AG04449 (cell line): Measurements from ENCODE around the gene RPL4.

Experiments used
- CTCF ChIA-PET: fragments of 350-600 bp; formaldehyde crosslinking; extraction: SDS; loops from one replicate; lab custom pipeline; 2021; ENCODE audit warnings: antibody characterized with exemption; lab: Yijun Ruan, JAX
- POLR2A ChIA-PET: fragments of 400-600, 350-600 bp; formaldehyde crosslinking; extraction: SDS; loops from one replicate; lab custom pipeline; 2020; ENCODE audit warnings: antibody characterized with exemption, inconsistent platforms; lab: Yijun Ruan, JAX
- DNase-seq: peaks from one replicate; pipeline ENCODE4 v3.0.0-alpha.2; 2010; ENCODE audit warnings: low read depth, low spot score
- H3K4me3 ChIP-seq: 2 replicates; pipeline ENCODE4 v1.5.1; 2011; ENCODE audit warnings: low read depth, mild to moderate bottlenecking, control low read depth, low read length
- TF ChIP-seq, protein P1 (sequence below): IDR thresholded peaks from one replicate; pipeline ENCODE4 v1.5.1; 2011; ENCODE audit warnings: mild to moderate bottlenecking, moderate library complexity, low read length, control low read depth, inconsistent platforms; ENCODE audit not compliant: insufficient read depth; ENCODE audit errors: missing control alignments

RPL4 gene

DNA sequence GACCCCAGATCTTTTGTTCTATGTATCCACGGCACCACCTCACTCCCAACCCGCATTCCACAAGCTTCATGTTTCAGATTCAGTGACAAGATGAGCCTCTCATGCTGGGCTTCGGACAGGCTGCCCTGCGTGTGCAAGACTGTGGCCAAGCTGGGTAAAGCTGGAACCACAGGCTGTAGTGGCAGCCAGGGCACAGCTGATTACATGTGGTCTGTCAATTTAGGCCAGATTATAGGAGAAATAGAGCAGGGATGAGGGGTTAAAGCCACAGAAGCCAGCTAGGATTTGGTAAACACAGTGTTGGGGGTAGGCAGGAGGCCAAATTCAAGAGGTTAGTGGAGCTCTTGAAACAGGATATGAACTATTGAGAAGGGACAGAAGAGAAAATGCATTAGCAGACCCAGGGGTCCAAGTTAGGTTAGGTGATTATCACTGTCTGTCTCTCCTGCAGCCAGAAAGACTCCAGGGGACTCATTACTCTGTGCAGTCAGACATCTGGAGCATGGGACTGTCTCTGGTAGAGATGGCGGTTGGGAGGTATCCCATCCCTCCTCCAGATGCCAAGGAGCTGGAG is 20.0 kb downstream of the RPL4 start:
- no peak overlapping the region for H3K4me3 ChIP-seq
- POLR2A ChIA-PET = no interaction called here
- no peak for DNase-seq
- CTCF ChIA-PET = interaction anchor here (0.8 to 2.1 kb wide), 2 partner anchors 14 to 97 kb away, joined by 3 to 15 read pairs; partner anchors contain the start of gene SNAPC5
- TF ChIP-seq, protein P1, sequence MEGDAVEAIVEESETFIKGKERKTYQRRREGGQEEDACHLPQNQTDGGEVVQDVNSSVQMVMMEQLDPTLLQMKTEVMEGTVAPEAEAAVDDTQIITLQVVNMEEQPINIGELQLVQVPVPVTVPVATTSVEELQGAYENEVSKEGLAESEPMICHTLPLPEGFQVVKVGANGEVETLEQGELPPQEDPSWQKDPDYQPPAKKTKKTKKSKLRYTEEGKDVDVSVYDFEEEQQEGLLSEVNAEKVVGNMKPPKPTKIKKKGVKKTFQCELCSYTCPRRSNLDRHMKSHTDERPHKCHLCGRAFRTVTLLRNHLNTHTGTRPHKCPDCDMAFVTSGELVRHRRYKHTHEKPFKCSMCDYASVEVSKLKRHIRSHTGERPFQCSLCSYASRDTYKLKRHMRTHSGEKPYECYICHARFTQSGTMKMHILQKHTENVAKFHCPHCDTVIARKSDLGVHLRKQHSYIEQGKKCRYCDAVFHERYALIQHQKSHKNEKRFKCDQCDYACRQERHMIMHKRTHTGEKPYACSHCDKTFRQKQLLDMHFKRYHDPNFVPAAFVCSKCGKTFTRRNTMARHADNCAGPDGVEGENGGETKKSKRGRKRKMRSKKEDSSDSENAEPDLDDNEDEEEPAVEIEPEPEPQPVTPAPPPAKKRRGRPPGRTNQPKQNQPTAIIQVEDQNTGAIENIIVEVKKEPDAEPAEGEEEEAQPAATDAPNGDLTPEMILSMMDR = no peak

DNA sequence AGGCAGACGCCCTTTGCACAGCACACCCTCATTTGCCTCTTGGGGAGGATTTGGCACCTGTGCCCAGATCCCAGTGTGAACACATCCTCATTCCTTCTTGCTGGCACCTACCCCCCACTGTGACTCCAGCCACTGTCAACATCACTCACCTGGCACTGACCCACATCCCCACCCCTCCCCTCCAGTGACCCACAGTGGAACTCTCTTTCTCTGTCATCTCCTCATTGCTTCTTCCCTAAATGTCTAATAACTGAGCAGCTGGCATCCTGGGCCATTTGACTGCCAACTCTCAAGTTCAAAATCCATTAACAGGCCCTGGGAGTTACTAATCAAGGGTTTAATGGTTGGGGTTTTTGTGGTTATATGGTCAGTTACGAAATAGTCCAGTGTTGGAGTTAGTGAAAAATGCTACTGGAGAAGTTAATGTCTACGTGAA is 21.5 kb downstream of the RPL4 start:
- TF ChIP-seq, protein P1 = no peak
- DNase-seq = peak; percentile 55
- CTCF ChIA-PET = no interaction called here
- H3K4me3 ChIP-seq = no peak overlapping the region
- POLR2A ChIA-PET = no interaction called here

DNA sequence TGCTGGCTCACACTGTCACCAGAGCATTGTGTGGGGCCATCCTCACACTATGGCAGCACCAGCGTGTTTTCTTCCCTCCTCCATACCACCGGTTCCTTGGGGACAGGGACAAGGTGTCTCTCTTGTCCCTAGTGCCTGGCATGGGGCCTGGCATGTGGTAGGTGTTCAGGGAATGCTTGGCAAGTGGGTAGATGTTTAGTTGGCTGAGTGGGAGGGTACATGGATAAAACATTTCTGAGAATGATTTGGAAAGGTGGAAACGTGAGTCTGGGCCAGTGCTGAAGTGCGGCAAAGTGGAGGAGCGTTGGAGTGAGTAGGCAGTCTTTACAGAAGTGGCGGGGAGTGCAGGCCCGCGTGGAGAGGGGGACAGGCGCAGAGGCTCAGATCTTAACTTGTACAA is 22.1 kb downstream of the RPL4 start:
- POLR2A ChIA-PET = no interaction called here
- TF ChIP-seq, protein P1 = no peak
- no peak for DNase-seq
- CTCF ChIA-PET = interaction anchor here (2.2 kb wide), 1 partner anchor 15 kb away, joined by 18 read pairs; the partner anchor contains the start of gene SNAPC5
- no peak overlapping the region for H3K4me3 ChIP-seq

DNA sequence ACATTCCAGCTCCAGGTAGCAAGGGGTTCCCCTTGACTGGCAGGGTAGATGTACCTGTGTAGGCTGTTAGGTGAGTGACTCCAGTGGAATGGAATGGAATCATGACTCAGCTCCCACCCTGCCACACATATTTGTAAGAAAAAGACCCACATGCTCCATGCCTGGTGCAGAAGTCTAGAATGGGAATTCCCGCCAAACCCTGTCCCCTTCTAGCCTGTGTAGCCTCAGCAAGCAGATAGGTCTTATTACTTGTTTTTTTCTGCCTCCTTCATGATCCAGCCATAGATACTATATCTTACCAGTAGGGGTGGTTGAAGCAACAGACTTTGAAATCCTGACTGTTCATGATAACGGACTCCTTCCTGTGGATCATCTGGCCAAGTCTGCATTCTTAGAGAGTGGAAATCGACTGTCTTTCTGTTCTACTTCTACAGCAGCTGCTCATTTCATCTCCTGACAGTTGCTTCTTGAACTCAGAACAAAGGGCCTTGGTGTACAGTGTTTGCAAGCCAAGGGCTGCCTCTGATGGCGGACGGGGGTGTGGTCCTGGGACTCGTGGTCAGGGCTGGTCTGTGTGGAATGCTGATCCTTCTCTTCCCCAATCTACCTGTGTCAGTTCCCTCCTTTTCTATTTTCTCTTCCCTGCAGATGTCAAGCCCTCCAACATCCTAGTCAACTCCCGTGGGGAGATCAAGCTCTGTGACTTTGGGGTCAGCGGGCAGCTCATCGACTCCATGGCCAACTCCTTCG is 23.4 kb downstream of the RPL4 start:
- ChIA-PET POLR2A (no interaction called here), CTCF (interaction anchor here (1.4 to 2.2 kb wide), 2 partner anchors 11 to 17 kb away, joined by 4 to 18 read pairs; partner anchors contain the start of gene SNAPC5)
- no peak overlapping the region for H3K4me3 ChIP-seq
- no peak for DNase-seq
- TF ChIP-seq, protein P1 = no peak

DNA sequence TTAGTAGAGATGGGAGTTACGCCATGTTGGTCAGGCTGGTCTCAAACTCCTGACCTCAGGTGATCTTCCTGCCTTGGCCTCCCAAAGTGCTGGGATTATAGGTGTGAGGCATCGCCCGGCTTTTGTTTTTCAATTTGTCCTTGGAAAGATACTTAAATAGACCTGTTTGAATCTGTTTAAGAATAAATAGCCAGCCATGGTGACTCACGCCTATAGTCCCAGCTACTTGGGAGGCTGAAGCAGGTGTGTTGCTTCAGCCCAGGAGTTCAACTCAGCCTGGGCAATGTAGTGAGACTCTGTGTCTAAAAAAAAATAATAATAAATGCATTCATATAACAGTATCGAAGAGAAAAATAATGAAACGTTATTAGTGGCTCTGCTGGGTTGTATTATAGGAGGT is 24.4 kb downstream of the RPL4 start:
- no peak overlapping the region for H3K4me3 ChIP-seq
- no peak for DNase-seq
- TF ChIP-seq, protein P1 = no peak
- ChIA-PET CTCF (interaction anchor here (2.2 kb wide), 1 partner anchor 18 kb away, joined by 18 read pairs; the partner anchor contains the start of gene SNAPC5), POLR2A (no interaction called here)

DNA sequence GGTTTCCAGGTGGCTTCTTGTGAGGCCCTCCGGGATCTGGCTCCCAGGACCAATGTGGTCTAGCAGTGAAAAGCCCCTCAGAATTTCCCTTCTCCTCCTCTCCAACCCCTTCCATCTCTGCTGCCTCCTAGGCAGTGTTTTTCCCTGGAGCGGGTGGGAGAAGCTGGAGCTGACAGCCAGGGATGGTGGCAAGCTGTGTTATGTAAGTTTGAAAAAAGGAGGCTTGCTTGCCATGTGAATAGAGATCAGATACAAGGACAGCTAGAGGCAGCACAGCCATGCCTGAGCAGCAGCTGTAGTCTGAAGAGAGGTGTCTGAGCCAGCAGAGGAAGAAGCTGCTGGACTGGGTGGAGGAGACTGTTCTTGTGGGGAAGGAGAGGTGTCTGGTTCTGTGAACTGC is 27.6 kb downstream of the RPL4 start:
- CTCF ChIA-PET = interaction anchor here (0.6 to 4.1 kb wide), 2 partner anchors 21 to 620 kb away, joined by 3 to 29 read pairs; partner anchors contain the start of gene SNAPC5
- H3K4me3 ChIP-seq = no peak overlapping the region
- no peak for DNase-seq
- POLR2A ChIA-PET = no interaction called here
- TF ChIP-seq, protein P1 = no peak
